ENCODE data around the gene ZIC2. TPM values are rescaled to one million over a fixed set of nuclear protein-coding genes. Genes with fewer than 3 reads are reported as not detected.

The ZIC2 gene
- total and polyA plus RNA-seq, 2 of the 8 experiments (the other 6 are each of a cell fraction or from before 2014, with no cell fraction given) = 53.2 to 372 TPM

DNA sequence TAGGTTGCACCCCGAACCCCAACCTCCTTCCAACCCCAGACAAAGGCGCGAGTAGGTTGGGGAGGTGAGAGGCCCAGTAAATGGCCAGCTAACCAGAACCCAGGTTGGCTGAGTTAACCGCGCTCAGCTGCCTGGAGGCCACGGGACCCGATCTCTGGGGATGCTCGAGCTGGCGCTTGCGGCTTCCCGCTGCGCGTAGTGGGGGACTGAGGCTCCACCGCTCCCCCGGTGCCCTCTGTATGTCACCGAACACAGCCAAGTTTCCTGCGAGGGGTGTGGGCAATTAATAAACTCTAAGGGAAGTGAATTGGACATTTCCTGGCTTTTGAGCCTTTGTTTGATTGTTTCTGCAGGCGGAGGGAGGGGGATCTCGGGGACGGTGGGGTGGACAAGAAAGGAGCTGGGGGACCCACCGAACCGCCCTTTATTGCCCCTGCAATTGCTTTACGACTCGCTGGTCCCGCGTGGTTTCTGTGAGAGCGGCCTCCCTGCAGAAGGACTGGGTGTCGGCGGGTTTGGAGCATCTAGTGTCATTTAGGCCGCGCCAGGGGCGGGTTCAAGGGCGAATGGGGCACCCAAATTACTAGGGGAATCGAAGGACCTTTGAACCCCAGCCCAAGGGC lies 6.5 kb upstream of the ZIC2 start (continued):
- peak; percentile 22 for TF ChIP-seq CTBP2 (IDR thresholded peaks at IDR 0.05; ENCODE audit: borderline replicate concordance, insufficient read depth, insufficient read length, low read length)
